Skeletal muscle cell (primary cell): ENCODE results near the gene ATF7IP2.
"Not testable (repeated sequence)": the region's sequence is repeated elsewhere in the genome, so short reads cannot be mapped to it uniquely, and the experiment has no call there.

Experiments
- DNase-seq: peaks from one replicate; pipeline ENCODE4 v3.0.0-alpha.2; 2010; ENCODE audit warnings: low read depth
- H3K4me3 ChIP-seq: 2 replicates; pipeline ENCODE4 v1.5.1; 2011; ENCODE audit warnings: low read depth, mild to moderate bottlenecking, control low read depth, low read length, moderate library complexity

ATF7IP2 gene

DNA sequence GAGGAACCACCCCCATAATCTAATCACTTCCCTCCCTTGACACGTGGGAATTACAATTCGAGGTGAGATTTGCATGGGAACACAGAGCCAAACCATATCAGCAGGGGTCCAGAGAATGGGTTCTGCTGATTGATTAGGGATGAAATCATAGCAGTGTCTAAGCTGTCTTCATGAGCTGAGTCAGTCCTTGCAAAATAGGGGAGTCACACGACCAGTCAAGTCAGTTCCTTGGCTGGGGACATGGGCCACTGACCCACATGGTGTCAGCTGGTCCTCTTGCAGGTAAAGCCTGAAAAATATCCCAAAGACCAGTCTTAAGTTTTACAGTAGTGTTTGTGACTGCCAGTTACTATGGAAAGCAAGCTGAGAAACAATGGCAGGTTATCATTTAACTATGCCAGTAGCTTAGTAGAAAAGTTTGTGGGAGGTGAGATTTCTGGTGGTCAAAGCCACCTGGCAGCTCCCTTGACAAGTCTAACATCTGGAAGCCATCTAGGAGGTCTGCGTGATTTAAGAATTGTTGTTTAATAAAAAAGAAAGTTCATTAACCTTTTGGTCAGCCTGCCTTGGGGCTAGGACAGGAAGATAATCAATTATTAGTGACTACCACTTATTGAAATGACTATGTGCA lies 15.7 kb upstream of the ATF7IP2 start:
- no peak overlapping the region for H3K4me3 ChIP-seq
- DNase-seq = no peak

DNA sequence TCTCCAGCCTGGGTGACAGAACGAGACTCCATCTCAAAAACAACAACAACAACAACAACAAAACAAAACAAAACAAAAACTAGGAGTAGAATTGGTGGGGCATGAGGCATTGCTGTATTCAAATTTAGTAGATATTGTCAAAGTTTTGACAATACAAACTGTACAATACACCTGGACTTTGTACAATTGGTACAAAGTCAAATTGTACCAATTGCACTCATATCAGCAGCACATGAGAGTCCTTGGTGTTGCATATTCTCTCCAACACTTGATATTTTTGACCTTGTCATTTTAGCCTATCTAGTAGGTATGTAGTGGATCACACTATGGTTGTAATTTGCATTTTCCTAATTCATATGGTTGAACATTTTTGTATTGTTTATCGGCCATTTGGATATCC lies 14.3 kb upstream of the ATF7IP2 start:
- no peak overlapping the region for H3K4me3 ChIP-seq
- DNase-seq = no peak

DNA sequence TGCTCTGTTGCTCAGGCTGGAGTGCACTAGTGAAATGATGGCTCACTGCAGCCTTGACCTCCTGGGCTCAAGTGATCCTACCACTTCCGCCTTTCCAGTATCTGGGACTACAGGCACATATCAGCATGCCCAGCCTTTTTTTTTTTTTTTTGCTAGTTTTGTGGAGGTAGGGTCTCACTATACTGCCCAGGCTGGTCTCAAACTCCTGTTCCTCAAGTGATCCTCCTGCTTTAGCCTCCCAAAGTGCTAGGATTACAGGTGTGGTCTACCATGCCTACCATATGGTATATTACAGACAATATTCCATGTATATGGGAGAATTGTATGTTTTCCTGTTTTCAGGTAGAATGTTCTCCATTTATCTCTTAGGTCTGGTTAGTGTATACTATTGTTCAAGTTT lies 12.3 kb upstream of the ATF7IP2 start:
- no peak overlapping the region for H3K4me3 ChIP-seq
- no peak for DNase-seq

DNA sequence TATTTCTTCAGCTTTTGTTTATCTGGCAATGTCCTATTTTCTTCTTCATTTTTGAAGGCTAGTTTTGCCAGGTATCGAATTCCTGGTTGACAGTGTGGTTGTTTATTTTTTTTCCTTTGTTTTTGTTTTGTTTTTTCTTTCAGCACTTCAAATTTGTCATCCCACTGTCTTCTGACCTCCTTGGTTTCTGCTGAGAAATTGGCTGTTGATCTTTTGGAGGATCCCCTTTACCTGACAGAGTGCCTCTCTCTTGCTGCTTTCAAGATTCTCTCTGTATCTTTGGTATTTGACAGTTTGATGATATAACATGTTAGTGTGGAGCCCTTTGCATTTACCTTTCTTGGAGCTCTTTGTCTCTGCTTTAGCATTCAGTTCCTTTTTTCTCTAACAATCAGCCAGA lies 9.6 kb upstream of the ATF7IP2 start:
- no peak for DNase-seq
- H3K4me3 ChIP-seq = no peak overlapping the region

DNA sequence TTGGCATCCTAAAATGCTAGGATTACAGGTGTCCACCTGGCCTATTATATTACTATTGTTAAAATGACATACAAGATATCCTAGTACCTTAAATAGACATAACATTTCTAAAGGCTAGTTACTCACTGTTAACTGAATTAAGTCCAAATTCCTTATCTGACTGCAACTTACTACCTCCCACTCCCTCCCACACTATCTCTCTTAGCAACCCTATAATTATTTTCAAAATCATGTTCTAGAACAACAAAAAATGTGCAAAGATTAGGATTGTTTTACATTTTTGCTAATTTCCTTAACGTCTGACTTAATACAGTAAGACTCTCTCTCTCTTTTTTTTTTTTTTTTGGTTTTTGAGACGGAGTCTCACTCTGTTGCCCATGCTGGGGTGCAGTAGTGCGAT lies 2.2 kb upstream of the ATF7IP2 start:
- DNase-seq = no peak
- H3K4me3 ChIP-seq = no peak overlapping the region

DNA sequence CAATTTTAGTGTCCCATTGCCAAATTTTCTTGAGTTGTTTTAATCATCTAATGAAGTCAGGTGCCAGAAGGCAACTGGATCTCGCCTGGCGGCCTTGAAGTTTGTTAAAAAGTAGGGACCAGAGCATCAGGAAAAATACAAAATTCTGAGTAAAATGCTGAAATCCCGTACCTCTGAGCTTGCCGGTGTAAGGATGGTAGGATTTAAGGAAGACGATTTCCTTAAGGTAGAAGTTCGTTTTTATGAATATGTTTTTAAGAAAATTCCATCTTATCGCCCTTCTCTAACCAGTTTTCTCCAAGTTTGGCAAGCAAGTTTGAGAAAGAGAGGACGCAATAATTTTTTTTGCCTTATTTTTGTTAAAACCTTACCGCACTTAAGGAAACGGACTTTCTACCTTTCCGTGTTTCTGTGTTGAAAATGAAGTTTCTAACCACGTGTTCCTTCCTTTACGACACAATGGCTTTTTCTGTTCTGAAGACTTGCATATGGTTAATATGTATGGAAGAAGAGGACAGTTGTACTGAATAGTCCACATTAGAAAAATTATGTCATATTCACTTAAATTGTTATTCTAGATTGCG lies 748 bp downstream of the ATF7IP2 start:
- DNase-seq = no peak
- H3K4me3 ChIP-seq = peak overlapping the region; percentile 75

DNA sequence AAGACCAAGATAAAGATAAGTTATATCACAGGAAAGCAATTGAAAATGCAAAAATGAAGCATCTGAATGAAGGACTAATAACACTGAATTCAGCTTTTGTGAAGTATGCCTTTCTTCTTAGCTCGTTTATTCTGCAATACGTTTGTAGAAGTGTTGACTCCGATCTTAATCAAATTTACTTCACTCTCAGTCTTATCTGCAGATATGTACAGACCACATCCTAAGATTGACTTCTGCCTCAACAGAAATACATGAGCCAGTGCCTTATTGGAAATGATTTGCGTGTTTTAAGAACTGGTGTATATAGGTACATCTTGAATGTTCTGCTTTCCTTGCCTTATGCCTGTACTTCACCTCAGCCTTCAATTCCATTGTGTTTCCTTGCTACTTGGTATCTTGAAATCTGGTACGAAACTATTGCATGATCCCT lies 1.3 kb downstream of the ATF7IP2 start:
- DNase-seq = no peak
- H3K4me3 ChIP-seq = peak overlapping the region; percentile 75

DNA sequence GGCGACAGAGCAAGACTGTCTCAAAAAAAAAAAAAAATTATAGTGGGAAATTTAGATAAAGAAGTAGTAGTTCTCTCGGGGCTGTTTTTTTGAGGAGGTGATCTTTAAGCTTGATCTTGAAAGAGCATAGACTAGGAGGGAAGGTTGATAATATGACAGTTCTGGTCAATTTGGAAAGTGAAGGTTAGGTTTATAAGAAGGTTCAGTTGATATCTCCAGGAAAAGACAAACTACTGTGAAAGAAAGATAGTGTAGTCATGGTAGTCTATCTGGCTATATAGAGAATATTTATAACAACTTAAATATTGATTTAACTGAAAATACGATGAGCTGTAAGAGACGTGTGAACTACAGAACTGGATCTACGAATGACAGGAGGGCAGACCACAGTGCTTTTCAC lies 3.1 kb downstream of the ATF7IP2 start:
- H3K4me3 ChIP-seq = no peak overlapping the region
- no peak for DNase-seq

DNA sequence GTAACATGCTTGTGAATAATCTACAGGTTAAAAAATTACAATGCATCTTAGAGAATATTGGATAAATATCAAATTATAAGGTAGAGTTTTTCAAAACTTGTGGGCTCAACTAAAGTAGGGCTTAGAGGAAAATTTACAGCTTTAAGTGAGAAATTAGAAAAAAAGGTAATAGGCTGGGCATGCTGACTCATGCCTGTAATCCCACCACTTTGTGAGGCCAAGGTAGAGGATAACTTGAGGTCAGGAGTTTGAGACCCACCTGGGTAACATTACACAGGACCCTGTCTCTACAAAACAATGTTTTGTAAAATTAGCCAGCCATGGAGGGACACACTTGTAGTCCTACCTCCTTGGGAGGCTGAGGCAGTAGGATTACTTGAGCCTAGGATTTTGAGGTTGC lies 4.5 kb downstream of the ATF7IP2 start:
- H3K4me3 ChIP-seq = no peak overlapping the region
- DNase-seq = no peak

DNA sequence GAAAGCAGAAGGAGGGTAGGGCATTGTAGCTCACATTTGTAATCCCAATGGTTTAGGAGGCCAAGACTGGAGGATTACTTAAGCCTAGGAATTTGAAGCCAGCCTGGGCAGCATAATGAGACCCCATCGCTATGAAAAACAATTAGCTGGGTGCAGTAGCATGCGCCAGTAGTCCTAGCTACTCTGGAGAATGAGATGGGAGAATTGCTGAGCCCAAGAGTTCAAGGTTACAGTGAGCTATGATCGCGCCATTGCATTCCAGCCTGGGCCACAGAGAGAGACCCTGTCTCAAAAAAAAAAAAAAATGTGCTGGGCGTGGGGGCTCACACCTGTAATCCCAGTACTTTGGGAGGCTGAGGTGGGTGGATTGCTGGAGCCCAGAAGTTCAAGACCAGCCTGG lies 5.0 kb downstream of the ATF7IP2 start:
- DNase-seq = no peak
- no peak overlapping the region for H3K4me3 ChIP-seq

DNA sequence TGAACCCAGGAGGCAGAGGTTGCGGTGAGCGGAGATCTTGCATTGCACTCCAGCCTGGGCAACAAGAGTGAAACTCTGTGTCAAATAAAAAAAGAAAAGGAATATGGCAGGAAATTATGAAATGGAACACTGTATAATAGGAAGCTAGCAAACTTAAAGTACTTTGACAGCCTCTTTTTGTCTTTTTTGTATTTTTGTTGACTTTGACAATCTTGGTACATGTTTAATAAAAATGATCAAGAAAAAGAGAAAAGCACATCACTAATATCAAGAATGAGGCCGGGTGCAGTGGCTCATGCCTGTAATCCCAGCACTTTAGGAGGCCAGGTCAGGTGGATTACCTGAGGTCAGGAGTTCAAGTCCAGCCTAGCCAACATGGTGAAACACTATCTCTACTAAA lies 5.5 kb downstream of the ATF7IP2 start:
- no peak for DNase-seq
- H3K4me3 ChIP-seq = no peak overlapping the region

DNA sequence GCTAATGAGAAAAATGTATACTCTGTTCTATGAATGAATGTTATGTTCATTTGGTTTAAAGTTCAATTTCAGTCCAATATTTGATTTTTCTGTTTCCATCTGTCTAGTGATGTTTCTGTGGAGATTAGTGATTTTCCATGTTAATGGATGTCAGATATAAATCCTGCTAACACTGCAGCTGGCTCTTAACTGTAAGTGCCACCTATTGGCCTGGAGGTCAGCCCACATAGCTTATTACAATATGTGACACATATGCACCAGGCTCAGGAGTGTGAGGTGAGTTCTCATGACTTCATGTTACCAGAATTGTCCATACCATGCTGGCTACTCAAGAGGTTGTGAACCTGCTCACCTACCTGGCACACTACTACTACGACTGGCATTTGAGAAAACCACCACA lies 17.1 kb downstream of the ATF7IP2 start:
- H3K4me3 ChIP-seq = no peak overlapping the region
- DNase-seq = no peak

DNA sequence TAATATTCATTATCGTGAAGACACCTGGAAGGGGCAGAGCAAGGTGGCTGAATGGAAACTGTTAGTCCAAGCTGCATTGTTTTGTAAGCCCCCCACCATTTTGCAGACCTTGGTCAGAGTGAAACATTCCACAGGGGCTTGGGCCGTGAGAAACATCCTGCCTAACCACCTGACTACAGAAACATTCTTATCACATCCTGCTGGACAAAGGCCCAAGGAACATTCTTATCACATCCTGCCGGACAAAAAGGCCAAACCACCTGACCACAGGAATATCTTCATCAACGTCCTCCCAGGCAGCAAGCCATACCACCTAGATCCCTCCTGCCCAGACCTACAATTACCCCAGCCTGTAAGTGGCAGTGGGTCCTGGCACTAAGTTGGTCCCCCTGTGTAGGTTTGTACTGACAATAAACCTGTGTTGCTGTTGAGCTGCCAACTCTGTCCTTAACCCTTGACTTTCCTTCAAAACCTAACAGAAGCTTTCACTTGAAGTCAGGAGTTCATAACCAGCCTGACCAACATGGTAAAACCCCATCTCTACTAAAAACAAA lies 19.6 kb downstream of the ATF7IP2 start:
- no peak overlapping the region for H3K4me3 ChIP-seq
- DNase-seq = no peak

DNA sequence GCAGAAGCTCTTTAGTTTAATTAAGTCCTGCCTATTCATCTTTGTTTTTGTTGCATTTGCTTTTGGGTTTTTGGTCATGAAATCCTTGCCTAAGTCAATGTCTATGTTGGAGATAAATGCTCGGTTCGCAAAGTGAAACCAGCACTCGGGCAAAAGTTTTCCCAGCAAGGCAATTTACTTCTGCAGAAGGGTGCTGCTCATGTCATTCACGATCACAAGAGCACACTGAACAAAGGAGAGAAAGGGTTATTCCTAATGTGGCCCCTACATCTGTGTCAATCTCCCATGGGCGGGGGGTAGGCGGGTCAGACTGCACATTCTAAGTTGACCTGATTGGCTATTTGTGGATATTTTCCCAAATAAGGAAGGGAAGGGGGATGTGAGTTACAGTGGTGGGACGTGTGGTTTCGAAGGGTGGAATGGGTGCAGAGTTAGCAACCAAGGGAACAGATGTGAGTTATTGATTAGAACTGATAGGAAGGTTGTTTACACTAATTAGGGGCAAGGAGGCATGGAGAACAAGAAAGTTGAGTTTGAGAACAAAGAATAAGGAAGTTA lies 23.0 kb downstream of the ATF7IP2 start:
- no peak for DNase-seq
- no peak overlapping the region for H3K4me3 ChIP-seq

DNA sequence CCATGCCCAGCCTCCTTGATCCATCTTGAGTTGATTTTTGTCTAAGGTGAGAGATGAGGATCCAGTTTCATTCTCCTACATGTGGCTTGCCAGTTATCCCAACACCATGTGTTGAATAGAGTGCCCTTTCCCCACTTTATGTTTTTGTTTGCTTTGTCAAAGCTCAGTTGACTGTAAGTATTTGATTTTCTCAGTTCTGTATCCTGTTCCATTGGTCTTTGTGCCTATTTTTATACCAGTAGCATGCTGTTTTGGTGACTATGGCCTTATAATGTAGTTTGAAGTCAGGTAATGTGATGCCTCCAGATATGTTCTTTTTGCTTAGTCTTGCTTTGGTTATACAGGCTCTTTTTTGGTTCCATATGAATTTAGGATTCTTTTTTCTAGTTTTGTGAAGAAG lies 23.9 kb downstream of the ATF7IP2 start:
- not testable (repeated sequence) for H3K4me3 ChIP-seq, DNase-seq

DNA sequence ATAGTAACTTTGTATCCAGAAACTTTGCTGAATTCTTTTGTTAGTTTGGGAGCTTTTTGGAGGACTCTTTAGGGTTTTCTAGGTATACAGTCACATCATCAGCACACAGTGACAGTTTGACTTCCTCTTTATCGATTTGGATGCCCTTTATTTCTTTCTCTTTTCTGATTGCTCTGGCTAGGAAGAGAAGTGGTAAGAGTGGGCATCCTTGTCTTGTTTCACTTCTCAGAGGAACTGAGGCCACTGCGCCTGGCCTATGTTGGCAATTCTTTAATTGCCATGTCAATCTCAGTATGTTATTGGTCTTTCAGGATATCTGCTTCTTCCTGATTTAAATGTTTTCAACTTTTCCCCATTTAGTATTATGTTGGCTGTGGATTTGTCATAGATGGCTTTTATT lies 24.6 kb downstream of the ATF7IP2 start:
- DNase-seq = no peak
- no peak overlapping the region for H3K4me3 ChIP-seq

DNA sequence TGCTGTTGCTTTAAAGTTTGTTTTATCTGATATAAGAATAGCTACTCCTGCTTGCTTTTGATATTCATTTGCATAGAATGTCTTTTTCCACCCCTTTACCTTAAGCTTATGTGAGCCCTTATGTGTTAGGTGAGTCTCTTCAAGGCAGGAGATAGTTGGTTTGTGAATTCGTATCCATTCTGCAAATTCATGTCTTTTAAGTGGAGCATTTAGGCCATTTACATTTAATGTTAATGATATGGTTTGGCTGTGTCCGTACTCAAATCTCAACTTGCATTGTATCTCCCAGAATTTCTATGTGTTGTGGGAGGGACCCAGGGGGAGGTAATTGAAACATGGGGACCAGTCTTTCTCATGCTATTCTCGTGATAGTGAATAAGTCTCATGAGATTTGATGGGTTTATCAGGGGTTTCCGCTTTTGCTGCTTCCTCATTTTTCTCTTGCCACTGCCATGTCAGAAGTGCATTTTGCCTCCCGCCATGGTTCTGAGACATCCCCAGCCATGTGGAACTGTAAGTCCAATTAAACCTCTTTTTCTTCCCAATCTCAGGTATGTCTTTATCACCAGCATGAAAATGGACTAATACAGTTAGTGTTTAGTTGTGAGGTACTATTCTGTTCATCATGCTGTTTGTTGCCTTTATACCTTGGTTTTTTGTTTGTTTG lies 27.2 kb downstream of the ATF7IP2 start:
- DNase-seq = no peak
- no peak overlapping the region for H3K4me3 ChIP-seq

DNA sequence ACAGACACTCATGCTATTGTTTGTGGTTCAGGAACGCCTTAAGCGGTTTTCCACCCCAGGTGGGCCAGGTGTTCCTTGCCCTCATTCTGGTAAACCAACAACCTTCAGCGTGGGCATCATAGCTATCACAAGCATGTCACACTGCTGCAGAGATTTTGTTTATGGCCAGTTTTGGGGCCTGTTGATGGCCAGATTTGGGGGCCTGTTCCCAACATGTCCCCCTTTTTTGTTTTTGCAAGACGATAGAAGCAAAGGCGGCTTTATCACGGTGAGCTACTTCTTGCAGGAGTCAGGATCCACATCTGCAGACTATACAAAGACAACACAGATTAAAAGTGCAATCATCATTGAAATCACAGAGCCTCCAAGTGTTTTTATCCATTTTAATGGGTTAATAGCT lies 32.3 kb downstream of the ATF7IP2 start:
- not testable (repeated sequence) for DNase-seq, H3K4me3 ChIP-seq

DNA sequence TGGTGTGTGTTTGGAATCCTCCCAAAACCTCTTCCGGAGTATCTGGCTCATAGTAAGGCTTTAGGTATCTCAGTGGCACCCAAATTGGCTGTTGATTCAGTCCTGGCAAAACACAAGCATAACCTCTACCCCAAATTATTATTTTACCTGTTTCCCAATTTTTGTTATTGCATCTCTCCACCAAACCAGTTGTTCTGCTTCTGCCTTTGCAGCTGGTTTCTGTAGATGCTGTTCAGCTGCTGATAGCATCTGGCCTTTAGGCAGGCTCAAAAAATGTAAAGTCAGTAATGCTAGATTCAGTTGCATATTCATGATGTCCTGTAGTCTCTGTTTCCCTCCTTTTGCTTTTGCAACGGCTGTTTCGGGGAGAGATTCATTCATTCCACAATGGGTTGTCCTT lies 33.8 kb downstream of the ATF7IP2 start:
- no peak overlapping the region for H3K4me3 ChIP-seq
- DNase-seq = no peak

DNA sequence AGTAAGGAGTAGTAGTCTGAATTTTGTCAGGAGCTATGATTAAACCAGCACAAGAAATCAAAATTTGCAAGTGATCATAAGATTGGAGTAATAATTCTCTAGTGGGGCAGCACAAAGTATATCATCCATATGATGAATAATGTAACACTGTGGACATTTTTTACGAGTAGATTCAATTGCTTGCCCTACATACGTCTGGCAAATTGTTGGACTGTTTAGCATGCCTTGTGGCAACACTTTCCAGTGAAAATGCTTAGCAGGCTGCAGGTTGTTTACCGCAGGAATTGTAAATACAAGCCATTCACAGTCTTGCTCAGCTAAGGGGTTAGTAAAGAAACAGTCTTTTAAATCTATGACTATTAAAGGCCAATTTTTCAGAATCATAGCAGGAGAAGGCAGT lies 35.7 kb downstream of the ATF7IP2 start:
- no peak for DNase-seq
- no peak overlapping the region for H3K4me3 ChIP-seq
